ENCODE results near the gene KCNG2.

- TF ChIP-seq CTCF (conservative IDR thresholded peaks at IDR 0.05; ENCODE audit: low read length) (no peak), EZH2phosphoT487 (IDR thresholded peaks at IDR 0.05; ENCODE audit: borderline replicate concordance, low read depth, low read length) (no peak)
Measured at GRCh38 chr18:79797518-79798345, at the start of gene KCNG2.

Data from OCI-LY7 (cell line).